Inflammatory macrophage treated with lipopolysaccharide for 1 hour (primary cell): ENCODE data around the gene CYP4F2.
"Not testable (repeated sequence)": the region's sequence is repeated elsewhere in the genome, so short reads cannot be mapped to it uniquely, and the experiment has no call there.

Experiments used
- DNase-seq, 2 donors: peaks; one replicate each; pipeline ENCODE4 v3.0.0-alpha.2; 2020 to 2022

The CYP4F2 gene

DNA sequence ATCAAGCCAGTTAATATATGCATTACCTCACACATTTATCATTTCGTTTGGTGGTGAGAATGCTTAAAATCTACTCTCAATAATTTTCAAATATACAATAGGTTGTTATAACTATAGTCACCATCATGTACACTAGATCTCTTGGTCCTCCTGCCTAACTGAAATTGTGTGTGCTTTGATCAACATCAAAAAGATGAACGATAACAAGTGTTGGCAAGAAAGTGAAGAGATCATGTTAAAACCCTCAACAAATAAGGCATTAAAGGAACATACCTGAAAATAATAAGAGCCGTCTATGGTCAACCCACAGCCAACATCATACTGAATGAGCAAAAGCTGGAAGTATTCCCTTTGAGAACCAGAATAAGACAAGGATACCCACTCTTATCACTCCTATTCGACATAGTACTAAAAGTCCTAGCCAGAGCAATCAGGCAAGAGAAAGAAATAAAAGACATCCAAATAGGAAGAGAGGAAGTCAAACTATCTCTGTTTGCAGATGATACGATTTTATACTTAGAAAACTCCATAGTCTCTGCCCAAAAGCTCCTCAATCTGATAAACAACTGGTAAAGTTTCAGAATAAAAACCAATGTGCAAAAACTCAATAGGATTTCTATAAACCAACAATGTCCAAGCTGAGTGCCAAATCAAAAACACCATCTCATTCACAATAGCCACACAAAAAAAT is 54.5 kb downstream of the CYP4F2 start:
- DNase-seq, result no peak

DNA sequence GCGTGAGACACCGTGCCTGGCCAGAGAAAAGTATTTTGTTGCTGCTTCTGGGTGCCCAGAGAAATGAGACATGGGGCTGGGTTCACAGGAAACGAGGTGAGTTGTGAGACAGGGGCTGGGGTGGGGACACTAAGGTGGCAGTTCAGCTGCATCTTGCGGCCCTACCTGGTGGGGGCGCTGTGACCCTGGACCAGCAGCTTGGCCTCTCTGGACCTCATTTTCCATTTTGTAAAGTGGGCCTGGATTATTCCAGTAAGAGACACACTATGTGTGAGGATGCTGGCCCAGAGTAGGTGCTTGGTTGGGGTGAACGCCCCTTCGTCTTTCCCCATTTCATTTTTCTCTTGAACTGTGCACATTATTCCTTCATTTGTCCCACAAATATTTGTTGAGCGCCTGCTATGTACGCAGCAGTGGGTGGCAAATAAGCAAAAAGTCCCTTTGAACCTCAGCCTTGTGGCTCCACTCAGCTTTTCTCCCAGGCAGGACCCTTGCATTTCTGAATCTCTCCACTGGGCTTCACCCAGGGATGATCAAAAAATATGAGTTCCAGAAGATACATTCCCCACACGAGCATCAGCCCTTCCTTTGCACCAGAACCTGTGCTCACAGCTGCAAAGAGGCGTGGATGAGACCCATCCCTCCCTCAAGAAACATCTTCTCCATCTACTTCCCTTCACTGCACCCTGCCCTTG is 55.9 kb downstream of the CYP4F2 start:
- DNase-seq, result no peak

DNA sequence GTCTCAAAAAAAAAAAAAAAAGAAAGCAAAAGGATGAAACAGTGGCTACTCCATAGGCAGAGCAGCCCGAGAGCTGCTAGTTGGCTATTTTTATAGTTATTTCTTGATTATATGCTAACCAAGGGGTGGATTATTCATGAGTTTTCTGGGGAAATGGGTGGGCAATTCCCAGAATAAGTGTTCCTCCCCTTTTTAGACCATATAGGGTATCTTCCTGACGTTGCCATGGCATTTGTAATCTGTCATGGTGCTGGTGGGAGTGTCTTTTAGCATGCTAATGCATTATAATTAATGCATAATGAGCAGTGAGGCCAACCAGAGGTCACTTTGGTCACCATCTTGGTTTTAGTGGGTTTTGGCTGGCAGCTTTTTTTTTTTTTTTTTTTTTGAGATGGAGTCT is 57.0 kb downstream of the CYP4F2 start:
- no peak for DNase-seq

DNA sequence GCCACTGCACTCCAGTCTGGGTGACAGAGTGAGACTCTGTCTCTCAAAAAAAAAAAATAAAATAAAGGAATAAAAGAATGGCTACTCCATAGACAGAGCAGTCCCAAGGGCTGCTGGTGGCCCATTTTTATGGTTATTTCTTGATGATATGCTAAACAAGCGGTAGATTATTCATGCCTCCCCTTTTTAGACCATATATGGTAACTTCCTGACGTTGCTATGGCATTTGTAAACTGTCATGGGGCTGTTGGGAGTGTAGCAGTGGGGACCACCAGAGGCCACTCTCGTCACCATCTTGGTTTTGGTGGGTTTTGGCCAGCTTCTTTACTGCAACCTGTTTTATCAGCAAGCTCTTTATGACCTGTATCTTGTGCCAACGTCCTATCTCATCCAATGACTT is 58.0 kb downstream of the CYP4F2 start:
- not testable (repeated sequence) for DNase-seq

DNA sequence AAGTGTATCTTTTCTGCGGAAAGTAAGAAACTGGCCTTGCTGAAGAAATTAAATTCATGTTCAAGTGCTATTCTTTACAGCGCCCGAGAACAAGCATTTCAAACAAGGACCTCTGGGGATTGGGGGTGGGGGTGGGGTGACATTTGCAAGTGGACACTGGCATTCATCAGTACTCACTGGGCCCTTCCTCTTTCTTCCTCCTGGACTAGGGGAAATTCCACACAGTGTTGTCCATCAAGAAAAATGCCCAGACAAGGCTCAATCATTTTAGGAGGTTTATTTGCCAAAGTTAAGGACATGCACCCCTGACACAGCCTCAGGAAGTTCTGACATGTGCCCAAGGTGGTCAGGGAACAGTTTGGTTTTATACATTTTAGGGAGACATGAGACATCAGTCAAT is 59.5 kb downstream of the CYP4F2 start:
- DNase-seq, result peak; percentile 8 to 15

DNA sequence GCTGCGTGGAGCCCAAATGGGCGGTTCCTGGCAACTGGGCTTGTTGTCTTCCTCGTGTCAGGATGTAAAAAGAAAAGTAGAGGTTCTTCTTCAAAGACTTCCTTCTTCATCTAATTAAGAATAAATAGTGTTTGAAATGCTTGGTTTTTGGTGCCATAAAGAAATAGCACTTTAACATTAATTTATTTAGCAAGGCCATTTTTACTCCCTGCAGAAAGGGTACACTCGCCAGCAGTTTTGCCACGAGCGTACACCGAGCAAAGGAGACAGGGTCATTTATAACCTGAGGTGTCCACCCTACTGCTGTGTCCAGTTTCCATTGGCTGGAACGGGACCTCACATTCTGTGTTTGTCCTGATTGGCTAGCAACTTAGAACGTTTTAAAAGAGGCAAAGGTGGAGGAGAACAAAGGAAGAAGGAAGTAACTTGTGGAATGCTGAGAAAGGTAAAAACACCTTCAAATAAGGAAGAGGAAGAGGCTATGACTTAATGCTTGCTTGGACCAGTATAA is 60.6 kb downstream of the CYP4F2 start:
- DNase-seq, result no peak

DNA sequence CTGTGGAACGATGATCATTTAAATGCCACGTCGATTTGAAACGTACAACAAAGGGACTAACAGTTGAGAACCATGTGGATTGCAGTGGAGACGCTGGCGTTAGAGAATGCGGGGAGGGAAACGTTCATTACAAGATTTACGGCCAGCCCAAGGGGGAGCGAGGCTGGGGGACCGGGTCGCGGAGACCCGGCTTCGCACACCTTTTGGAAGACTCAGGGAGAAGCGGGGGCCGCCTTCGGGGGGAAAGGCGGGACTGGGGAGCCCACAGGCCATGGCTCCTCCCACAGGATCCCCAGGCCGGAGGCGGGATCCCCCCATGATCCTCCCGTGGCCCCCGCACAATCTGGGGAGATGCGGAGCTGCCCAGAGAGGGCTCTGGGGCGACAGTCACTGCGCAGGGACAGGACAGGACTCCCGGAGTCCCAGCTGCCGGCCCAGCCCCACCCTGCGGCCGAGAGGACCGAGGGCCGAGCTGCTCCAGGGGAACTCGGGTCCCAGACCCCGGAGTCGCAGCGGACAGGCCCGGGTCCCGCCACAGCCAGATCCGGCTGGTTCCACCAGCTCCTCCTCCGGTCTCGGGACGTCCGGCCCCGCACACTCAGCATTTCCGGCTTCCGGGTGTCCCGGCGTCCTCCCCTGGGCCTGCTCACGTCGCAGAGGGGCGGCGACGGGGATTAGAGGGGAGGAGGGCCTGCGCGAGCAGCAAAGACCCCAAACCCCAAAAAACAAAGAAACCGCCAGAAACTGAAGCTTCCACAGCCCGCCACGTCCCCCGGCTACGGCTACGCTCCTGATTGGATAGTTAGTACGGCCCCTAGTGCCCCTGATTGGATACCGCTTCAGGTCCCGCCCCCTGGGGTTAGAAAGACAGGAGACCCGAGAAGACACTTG is 61.3 kb downstream of the CYP4F2 start:
- peak; percentile 92 to 97 for DNase-seq

DNA sequence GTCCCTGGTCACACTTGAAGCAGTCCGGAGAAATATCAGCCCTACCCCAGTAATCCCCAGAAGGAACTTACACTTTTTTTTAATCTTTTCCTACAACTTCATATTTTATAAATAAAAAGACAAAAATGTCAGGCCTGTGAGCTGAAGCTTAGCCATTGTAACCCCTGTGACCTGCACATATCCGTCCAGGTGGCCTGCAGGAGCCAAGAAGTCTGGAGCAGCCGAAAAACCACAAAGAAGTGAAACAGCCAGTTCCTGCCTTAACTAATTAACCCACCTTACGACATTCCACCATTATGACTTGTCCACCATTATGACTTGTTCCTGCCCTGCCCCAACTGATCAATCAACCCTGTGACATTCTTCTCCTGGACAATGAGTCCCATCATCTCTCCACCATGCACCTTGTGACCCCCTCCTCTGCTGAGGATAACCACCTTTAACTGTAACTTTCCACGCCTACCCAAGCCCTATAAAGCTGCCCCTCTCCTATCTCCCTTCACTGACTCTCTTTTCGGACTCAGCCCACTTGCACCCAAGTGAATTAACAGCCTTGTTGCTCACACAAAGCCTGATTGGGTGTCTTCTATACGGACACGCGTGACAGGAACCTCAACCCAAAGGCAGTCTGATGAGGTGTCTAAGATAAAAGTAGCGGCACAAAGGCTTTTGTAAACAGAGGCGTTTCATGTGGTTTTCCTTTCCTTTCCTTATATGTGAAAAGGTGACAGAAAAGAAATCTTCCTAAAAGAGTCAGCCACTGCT is 62.1 kb downstream of the CYP4F2 start:
- peak in 1 of 2 donors; percentile 11 for DNase-seq

DNA sequence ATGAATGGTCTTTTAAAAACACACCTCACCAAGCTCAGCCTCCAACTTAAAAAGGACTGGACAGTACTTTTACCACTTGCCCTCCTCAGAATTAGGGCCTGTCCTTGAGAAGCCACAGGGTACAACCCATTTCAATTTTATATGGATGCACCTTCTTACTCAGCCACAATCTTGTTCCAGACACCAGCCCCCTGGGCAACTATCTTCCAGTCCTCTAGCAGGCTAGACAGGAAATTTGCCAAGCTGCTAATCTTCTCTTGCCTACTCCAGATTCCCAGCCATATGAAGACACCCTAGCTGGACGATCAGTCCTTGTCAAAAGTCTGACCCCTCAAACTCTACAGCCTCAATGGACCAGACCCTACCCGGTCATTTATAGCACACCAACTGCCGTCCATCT is 63.6 kb downstream of the CYP4F2 start:
- DNase-seq, result not testable (repeated sequence)

DNA sequence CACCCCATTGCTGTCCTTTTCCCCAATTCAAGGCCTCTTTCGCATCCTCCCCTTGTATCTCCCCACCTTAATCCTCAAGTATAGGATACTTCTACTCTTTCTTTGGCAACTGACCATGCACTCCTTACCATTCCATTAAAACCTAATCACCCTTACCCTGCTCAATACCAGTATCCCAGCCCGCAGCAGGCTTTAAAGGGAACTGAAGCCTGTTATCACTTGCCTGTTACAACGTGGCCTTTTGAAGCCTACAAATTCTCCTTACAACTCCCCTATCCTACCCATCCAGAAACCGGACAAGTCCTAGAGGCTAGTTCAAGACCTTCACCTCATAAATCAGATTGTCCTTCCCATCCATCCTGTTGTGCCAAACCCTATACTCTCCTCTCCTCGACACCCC is 66.2 kb downstream of the CYP4F2 start:
- DNase-seq, result no peak

DNA sequence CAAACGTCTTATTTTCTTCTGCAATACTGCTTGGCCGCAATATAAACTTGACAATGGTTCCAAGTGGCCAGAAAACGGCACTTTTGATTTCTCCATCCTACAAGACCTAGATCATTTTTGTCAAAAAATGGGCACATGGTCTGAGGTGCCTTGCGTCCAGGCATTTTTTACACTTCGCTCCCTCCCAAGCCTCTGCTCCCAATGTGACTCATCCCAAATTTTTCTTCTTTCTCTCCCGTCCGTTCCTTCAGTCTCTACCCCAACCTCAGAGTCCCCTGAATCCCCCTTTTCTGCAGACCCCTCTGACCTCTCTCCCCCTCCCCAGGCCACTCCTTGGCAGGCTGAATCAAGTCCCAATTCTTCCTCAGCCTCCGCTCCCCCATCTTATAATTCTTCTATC is 68.1 kb downstream of the CYP4F2 start:
- DNase-seq, result no peak

DNA sequence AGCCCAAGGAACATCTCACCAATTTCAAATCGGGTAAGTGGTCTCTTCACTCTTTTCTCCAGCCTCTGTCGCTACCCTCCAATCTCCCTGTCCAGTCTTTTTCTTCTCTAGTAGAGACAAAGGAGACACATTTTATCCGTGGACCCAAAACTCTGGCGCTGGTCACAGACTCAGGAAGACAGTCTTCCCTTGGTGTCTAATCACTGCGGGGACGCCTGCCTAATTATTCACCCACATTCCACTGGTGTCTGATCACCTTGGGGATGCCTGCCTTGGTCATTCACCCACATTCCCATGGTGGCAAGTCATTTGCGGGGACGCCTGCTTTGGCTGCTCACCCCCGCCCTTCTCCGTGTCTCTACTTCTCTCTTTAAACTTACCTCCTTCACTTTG is 68.6 kb downstream of the CYP4F2 start:
- DNase-seq, result no peak

DNA sequence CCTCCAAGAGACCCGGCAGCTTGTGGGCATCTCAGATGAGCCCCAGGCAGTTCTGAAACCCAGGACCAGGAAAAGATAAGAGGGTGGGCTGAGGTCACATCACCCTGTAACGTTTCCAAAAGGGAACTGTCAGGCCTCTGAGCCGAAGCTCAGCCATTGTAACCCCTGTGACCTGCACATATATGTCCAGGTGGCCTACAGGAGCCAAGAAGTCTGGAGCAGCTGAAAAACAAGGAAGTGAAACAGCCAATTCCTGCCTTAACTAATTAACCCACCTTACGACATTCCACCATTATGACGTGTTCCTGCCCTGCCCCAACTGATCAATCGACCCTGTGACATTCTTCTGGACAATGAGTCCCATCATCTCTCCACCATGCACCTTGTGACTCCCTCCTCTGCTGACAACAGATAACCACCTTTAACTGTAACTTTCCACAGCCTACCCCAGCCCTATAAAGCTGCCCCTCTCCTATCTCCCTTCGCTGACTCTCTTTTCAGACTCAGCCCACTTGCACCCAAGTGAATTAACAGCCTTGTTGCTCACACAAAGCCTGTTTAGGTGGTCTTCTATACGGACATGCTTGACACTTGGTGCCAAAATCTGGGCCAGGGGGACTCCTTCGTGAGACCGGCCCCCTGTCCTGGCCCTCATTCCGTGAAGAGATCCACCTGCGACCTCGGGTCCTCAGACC is 69.1 kb downstream of the CYP4F2 start:
- not testable (repeated sequence) for DNase-seq

DNA sequence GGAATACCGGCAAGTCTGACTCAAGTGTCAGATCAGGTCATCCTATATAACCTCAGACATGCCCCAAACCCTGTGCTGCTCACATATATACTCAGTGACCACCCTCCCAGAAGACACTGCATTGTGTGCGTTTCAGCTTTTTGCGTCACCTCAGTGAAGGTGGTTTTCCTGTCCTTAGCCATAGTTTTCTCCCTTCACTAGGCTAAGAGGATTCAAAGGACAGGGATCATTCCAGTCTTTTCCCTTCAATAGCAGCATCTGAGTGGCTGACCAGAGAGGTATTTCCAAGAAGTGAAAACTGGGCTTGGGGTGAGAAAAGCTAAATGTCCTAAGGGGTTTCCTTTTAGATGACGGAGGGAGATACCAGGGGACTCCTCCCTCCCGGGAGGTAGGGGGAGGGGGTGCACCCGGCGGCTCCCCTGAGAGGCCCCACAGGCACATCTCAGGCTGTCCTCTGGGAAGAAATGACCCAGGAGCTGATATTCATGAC is 69.7 kb downstream of the CYP4F2 start:
- no peak for DNase-seq
